ENCODE measurements around the gene PARVB.

DNA sequence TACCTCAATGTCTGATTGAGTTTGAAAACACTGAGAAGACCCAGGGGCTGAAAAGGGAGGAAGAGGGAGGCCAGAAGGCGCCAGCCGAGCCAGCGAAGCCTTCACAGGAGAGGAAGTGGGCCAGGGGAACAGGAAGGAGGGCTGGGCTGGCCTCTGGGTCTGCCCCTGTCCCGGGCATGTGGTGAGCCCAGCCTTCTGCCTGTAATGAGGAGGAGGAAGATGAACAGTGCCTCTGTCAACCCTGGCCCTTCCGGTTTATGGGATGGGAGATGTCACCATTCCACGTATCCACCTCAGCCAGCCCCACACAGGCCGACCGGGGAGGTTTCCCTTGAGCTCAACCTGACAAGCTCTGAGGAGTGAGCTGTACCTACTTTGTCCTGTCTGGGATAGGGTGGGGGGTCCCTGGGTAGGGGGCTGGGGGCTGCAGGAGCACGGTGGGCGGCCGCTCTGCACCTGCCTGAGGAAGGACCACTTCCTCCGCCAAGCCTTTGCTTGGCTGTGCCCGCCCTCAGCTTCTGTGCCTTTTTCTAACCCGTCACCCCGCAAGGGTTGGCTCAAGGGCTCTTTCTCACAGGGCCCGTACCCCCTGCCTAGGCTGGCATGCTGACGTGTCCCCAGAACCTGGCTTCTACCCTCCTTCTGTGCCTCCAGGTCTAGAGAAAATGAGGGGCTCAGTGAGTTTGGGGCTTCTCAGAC is 158.6 kb downstream of the PARVB start:
- TF ChIP-seq CTCF (IDR thresholded peaks at IDR 0.05; ENCODE audit: low read depth, low read length) (no peak), EZH2phosphoT487 (IDR thresholded peaks at IDR 0.05; ENCODE audit: low read depth) (no peak)
